ENCODE data around the gene RARB.
A peak's percentile ranks its signal among the peaks of the same experiment; 100 is the strongest.

RARB gene

DNA sequence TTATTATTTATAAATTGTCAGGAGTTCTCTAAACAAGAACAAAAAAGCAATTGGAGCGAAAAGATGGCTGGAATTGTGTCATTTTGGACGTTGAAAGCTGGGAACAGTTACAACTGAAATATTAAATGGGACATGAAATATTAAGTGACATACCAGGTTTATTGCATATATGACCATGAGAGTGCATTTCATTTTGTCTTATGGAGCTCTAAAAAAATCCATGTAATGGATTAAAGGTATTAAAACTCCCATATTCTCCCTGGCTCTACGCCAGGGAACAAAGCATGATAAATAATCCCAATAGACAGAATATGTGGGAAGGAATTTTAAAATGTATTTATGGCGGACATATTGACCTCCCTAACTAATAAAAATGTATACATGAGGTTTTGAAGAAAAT is 17.7 kb downstream of the RARB start:
- TF ChIP-seq, protein P1, sequence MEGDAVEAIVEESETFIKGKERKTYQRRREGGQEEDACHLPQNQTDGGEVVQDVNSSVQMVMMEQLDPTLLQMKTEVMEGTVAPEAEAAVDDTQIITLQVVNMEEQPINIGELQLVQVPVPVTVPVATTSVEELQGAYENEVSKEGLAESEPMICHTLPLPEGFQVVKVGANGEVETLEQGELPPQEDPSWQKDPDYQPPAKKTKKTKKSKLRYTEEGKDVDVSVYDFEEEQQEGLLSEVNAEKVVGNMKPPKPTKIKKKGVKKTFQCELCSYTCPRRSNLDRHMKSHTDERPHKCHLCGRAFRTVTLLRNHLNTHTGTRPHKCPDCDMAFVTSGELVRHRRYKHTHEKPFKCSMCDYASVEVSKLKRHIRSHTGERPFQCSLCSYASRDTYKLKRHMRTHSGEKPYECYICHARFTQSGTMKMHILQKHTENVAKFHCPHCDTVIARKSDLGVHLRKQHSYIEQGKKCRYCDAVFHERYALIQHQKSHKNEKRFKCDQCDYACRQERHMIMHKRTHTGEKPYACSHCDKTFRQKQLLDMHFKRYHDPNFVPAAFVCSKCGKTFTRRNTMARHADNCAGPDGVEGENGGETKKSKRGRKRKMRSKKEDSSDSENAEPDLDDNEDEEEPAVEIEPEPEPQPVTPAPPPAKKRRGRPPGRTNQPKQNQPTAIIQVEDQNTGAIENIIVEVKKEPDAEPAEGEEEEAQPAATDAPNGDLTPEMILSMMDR (conservative IDR thresholded peaks at IDR 0.05; ENCODE audit: low read length): no peak
- no peak overlapping the region for H3K4me3 ChIP-seq (ENCODE audit: low read length)
- no peak for DNase-seq (ENCODE audit: low read depth)

DNA sequence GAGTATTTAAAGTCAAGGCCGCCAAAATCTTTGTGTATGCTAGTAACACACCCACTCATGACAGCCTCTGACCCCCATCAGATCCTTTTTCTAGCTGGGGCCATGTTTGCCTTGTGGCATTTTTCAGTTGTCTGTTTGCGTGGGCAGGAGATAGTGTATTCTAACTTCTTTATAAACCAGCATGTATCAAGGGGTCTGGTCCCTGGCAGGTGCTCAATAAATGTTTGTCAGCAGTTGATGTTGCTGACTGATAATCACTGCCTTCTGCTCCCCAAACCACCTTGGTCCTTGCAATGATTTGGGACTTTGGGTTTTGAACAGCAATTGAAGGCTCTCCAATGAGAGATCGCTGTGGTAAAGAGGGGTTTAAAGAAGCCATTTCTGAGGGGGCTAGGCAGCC is 19.2 kb downstream of the RARB start:
- DNase-seq (ENCODE audit: low read depth): no peak
- TF ChIP-seq, protein P1 (conservative IDR thresholded peaks at IDR 0.05; ENCODE audit: low read length): no peak
- H3K4me3 ChIP-seq (ENCODE audit: low read length): no peak overlapping the region

DNA sequence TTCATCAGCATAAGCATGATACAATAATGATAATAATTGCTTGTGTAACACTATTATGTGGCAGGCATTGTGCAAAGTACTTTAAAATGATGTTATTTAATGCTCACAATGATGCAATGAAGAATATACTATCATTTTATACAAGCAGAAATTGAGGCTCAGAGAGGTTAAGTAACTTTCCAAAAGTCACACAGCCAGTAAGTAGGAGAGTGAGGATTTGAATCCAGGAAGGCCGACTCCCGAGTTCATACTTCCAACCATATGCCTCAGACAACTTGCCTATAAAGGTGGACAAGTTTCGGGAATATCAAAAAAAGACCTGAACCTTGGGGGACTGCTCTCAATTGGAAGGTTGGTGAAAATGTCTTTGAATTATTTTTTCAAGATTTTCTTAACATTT is 19.9 kb downstream of the RARB start:
- TF ChIP-seq, protein P1 (conservative IDR thresholded peaks at IDR 0.05; ENCODE audit: low read length): no peak
- H3K4me3 ChIP-seq (ENCODE audit: low read length): no peak overlapping the region
- no peak for DNase-seq (ENCODE audit: low read depth)

DNA sequence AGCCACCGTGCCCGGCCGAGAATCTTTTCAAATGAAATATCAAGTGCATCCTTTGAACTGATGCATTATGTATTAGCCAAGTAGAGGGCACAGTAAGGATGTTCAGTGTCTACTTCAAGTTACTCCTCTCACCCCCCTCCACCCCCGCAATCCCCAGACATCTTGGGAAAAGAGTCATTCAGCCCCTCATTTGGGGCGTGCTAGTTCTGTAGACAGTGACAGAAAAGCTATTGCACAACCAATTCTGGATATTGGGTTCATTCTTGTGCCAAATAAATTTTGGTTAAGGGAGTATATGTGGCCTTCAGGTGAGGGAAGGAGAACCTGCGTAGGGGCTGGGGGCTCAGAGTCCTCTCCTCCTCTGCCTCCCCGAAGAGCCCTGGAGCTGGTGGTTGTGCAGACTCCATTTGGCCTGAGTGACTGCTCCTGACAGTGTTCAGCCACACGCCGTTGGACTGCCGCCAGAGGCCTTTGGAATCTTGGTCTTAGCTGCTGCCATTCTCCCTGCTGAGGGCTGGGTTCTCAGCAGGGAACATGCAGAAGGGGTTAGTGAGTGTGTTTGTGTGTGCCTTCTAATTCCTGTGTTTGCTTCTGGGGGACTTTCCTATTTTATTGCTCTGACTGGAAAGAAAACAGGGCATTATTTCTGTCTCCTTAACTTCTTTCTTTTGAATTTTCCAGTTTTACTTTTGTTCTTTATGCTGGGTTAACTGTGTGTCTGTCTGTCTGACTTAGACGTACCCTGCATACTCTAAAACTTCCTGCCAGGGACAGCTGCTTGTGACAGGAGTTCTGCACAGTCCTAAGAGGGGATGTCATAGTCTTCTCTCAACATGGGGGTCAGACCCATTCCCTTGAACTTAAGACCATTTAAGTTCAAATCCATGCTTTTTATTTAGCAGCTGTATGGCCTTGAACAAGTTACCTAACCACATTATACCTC is 21.0 kb downstream of the RARB start:
- H3K4me3 ChIP-seq (ENCODE audit: low read length): no peak overlapping the region
- peak; percentile 71 for DNase-seq (ENCODE audit: low read depth)
- TF ChIP-seq, protein P1 (conservative IDR thresholded peaks at IDR 0.05; ENCODE audit: low read length): no peak

DNA sequence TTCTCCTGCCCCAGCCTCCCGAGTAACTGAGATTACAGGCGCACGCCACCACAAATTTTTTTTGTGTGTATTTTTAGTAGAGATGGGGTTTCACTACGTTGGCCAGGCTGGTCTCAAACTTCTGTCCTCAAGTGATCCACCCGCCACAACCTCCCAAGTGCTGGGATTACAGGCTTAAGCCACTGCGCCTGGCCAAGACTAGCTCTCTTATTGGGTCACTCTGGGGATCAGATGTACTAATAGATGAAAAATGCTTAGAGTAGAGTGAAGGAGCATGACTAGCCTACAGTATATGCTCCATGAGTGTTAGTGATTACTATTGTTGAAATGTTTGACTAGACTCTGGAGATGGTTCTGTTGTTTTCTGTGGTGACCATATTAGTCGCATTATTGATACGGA is 21.8 kb downstream of the RARB start:
- H3K4me3 ChIP-seq (ENCODE audit: low read length): no peak overlapping the region
- TF ChIP-seq, protein P1 (conservative IDR thresholded peaks at IDR 0.05; ENCODE audit: low read length): no peak
- DNase-seq (ENCODE audit: low read depth): no peak

DNA sequence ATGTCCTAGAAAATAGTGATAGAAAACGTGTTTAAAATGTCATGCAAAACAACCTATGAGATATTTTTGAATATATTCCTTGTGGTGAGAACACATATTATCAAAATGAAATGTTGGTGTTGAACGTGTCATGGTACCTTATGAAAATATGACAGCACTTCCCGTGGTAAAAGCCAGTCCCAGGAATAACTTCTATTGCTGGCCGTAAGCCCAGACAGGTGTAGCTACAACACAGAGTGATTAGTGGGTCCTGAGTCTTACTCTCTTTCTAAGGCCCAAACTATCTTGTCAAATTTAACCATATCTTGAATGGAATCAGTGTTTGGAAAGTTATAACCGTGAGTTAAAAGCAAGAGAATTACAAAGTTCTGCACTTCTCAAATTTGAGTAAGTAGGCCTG is 24.1 kb downstream of the RARB start:
- H3K4me3 ChIP-seq (ENCODE audit: low read length): no peak overlapping the region
- TF ChIP-seq, protein P1 (conservative IDR thresholded peaks at IDR 0.05; ENCODE audit: low read length): no peak
- DNase-seq (ENCODE audit: low read depth): no peak

DNA sequence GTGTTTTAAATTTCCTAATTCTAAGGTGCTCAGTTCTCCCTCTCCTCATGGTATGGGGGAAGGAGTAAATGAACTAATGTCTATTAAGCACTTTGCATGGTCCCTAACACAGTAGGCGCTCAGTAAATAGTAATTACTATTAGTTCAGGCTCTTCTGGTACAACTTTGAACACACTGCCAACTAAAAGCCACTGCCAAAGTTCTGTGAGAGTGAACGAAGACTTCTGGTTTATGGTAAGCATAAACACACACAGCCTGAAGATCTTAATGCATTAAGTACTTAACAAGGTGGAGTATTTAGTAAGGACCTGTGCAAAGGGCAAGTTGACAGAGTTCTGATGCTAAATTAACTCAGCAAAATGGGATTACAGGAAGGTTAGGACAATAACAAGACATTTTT is 24.7 kb downstream of the RARB start:
- no peak overlapping the region for H3K4me3 ChIP-seq (ENCODE audit: low read length)
- DNase-seq (ENCODE audit: low read depth): no peak
- TF ChIP-seq, protein P1 (conservative IDR thresholded peaks at IDR 0.05; ENCODE audit: low read length): no peak
